Measurements from ENCODE around the gene FLOT2.
A peak's percentile ranks its signal among the peaks of the same experiment; 100 is the strongest.

The FLOT2 gene

GRCh38 chr17:28929787-28930186 lies 32.3 kb upstream of the FLOT2 start:
- H3K27ac Mint-ChIP-seq = peak overlapping the region; percentile 91 to 95
- H3K4me3 Mint-ChIP-seq = no peak overlapping the region
- H3K27me3 Mint-ChIP-seq = no peaks in the 10 kb centered on the region
- H3K4me1 Mint-ChIP-seq (ENCODE audit: low read depth in 2 of 2) = peaks cover 45 to 54% of the 10 kb centered on the region in 2 donors
- ATAC-seq (replicated peaks) (no peak), DNase-seq (no peak)
- H3K9me3 Mint-ChIP-seq = no peaks in the 10 kb centered on the region
- peaks cover 39% of the 10 kb centered on the region for H3K36me3 Mint-ChIP-seq (ENCODE audit: insufficient read depth)

- Mint-ChIP-seq H3K9me3 (no peaks in the 10 kb centered on the region), H3K4me1 (ENCODE audit: low read depth in 2 of 2) (peaks cover 49% of the 10 kb centered on the region in 2 donors), H3K27ac (peak overlapping the region; percentile 95 to 98), H3K36me3 (ENCODE audit: insufficient read depth) (peaks cover 44% of the 10 kb centered on the region), H3K4me3 (peak overlapping the region in 1 of 2 donors; percentile 2), H3K27me3 (no peaks in the 10 kb centered on the region)
- ATAC-seq (replicated peaks) (no peak), DNase-seq (no peak)
Observed at GRCh38 chr17:28928061-28928460, 30.5 kb upstream of the FLOT2 start.

- Mint-ChIP-seq H3K27ac (peak overlapping the region; percentile 95 to 98), H3K9me3 (no peaks in the 10 kb centered on the region), H3K36me3 (ENCODE audit: insufficient read depth) (peaks cover 49% of the 10 kb centered on the region), H3K4me1 (ENCODE audit: low read depth in 2 of 2) (peaks cover 49 to 50% of the 10 kb centered on the region in 2 donors), H3K4me3 (peak overlapping the region; percentile 61 to 75), H3K27me3 (no peaks in the 10 kb centered on the region)
- no peak for ATAC-seq (replicated peaks)
- no peak for DNase-seq
Observed at GRCh38 chr17:28926786-28927185, 29.3 kb upstream of the FLOT2 start.

- ATAC-seq (replicated peaks) (no peak), DNase-seq (no peak)
- Mint-ChIP-seq H3K27me3 (no peaks in the 10 kb centered on the region), H3K36me3 (ENCODE audit: insufficient read depth) (peaks cover 53% of the 10 kb centered on the region), H3K9me3 (no peaks in the 10 kb centered on the region), H3K4me3 (peak overlapping the region; percentile 61 to 75), H3K4me1 (ENCODE audit: low read depth in 2 of 2) (peaks cover 45 to 52% of the 10 kb centered on the region in 2 donors), H3K27ac (peak overlapping the region; percentile 95 to 98)
Observed at GRCh38 chr17:28926366-28926765, 28.8 kb upstream of the FLOT2 start.

- Mint-ChIP-seq H3K27ac (peak overlapping the region; percentile 95 to 98), H3K4me3 (peak overlapping the region; percentile 61 to 75), H3K9me3 (no peaks in the 10 kb centered on the region), H3K36me3 (ENCODE audit: insufficient read depth) (peaks cover 57% of the 10 kb centered on the region), H3K4me1 (ENCODE audit: low read depth in 2 of 2) (peaks cover 45 to 52% of the 10 kb centered on the region in 2 donors), H3K27me3 (no peaks in the 10 kb centered on the region)
- ATAC-seq (replicated peaks) (peak; percentile 96), DNase-seq (peak; percentile 48 to 57 (median 53))
Observed at GRCh38 chr17:28925912-28926365, 28.4 kb upstream of the FLOT2 start.

- Mint-ChIP-seq H3K4me3 (no peak overlapping the region), H3K27me3 (no peaks in the 10 kb centered on the region), H3K9me3 (no peaks in the 10 kb centered on the region), H3K36me3 (ENCODE audit: insufficient read depth) (peaks cover 92% of the 10 kb centered on the region), H3K27ac (peak overlapping the region in 1 of 2 donors; percentile 74), H3K4me1 (ENCODE audit: low read depth in 2 of 2) (peaks cover 14 to 21% of the 10 kb centered on the region in 2 donors)
- ATAC-seq (replicated peaks) (no peak), DNase-seq (no peak)
Observed at GRCh38 chr17:28920201-28920600, 22.7 kb upstream of the FLOT2 start.

- H3K27me3 Mint-ChIP-seq = no peaks in the 10 kb centered on the region
- DNase-seq (no peak), ATAC-seq (replicated peaks) (no peak)
- H3K9me3 Mint-ChIP-seq = no peaks in the 10 kb centered on the region
- peaks cover 7 to 9% of the 10 kb centered on the region in 2 donors for H3K4me1 Mint-ChIP-seq (ENCODE audit: low read depth in 2 of 2)
- peak overlapping the region in 1 of 2 donors; percentile 23 for H3K27ac Mint-ChIP-seq
- peaks cover 97% of the 10 kb centered on the region for H3K36me3 Mint-ChIP-seq (ENCODE audit: insufficient read depth)
- no peak overlapping the region for H3K4me3 Mint-ChIP-seq
Observed at GRCh38 chr17:28918295-28918694, 20.8 kb upstream of the FLOT2 start.

GRCh38 chr17:28917465-28917864 lies 19.9 kb upstream of the FLOT2 start:
- no peak overlapping the region for H3K4me3 Mint-ChIP-seq
- peaks cover 97% of the 10 kb centered on the region for H3K36me3 Mint-ChIP-seq (ENCODE audit: insufficient read depth)
- no peaks in the 10 kb centered on the region for H3K27me3 Mint-ChIP-seq
- peak overlapping the region; percentile 23 to 68 for H3K27ac Mint-ChIP-seq
- no peaks in the 10 kb centered on the region for H3K9me3 Mint-ChIP-seq
- DNase-seq = no peak
- peaks cover 7 to 8% of the 10 kb centered on the region in 2 donors for H3K4me1 Mint-ChIP-seq (ENCODE audit: low read depth in 2 of 2)
- ATAC-seq (replicated peaks) = no peak

- Mint-ChIP-seq H3K9me3 (no peaks in the 10 kb centered on the region), H3K4me3 (no peak overlapping the region), H3K4me1 (ENCODE audit: low read depth in 2 of 2) (peaks cover 7 to 8% of the 10 kb centered on the region in 2 donors), H3K27me3 (no peaks in the 10 kb centered on the region), H3K27ac (peak overlapping the region in 1 of 2 donors; percentile 68), H3K36me3 (ENCODE audit: insufficient read depth) (peaks cover 97% of the 10 kb centered on the region)
- DNase-seq = no peak
- no peak for ATAC-seq (replicated peaks)
Observed at GRCh38 chr17:28917029-28917428, 19.5 kb upstream of the FLOT2 start.

- Mint-ChIP-seq H3K4me1 (ENCODE audit: low read depth in 2 of 2) (peaks cover 4 to 7% of the 10 kb centered on the region in 2 donors), H3K9me3 (no peaks in the 10 kb centered on the region), H3K36me3 (ENCODE audit: insufficient read depth) (peaks cover 97% of the 10 kb centered on the region), H3K27ac (peak overlapping the region; percentile 17 to 60), H3K4me3 (no peak overlapping the region), H3K27me3 (no peaks in the 10 kb centered on the region)
- ATAC-seq (replicated peaks) = peak; percentile 79
- peak in 1 of 3 experiments; percentile 26 for DNase-seq
Observed at GRCh38 chr17:28916302-28916934, 18.9 kb upstream of the FLOT2 start.

GRCh38 chr17:28912938-28913333 lies 15.4 kb upstream of the FLOT2 start:
- Mint-ChIP-seq H3K4me1 (ENCODE audit: low read depth in 2 of 2) (peaks cover 4 to 7% of the 10 kb centered on the region in 2 donors), H3K27me3 (no peaks in the 10 kb centered on the region), H3K36me3 (ENCODE audit: insufficient read depth) (peaks cover 89% of the 10 kb centered on the region)

GRCh38 chr17:28912281-28912937 lies 14.9 kb upstream of the FLOT2 start:
- Mint-ChIP-seq H3K27ac (peak overlapping the region; percentile 62 to 79), H3K4me3 (no peak overlapping the region), H3K9me3 (no peaks in the 10 kb centered on the region), H3K27me3 (no peaks in the 10 kb centered on the region), H3K4me1 (ENCODE audit: low read depth in 2 of 2) (peaks cover 4 to 7% of the 10 kb centered on the region in 2 donors), H3K36me3 (ENCODE audit: insufficient read depth) (peaks cover 86% of the 10 kb centered on the region)
- ATAC-seq (replicated peaks) = peak; percentile 50
- no peak for DNase-seq

More at GRCh38 chr17:28912938-28913333, 15.4 kb upstream of the FLOT2 start:
- H3K9me3 Mint-ChIP-seq = no peaks in the 10 kb centered on the region
- peak overlapping the region; percentile 62 to 79 for H3K27ac Mint-ChIP-seq
- H3K4me3 Mint-ChIP-seq = no peak overlapping the region
- no peak for ATAC-seq (replicated peaks)
- no peak for DNase-seq

GRCh38 chr17:28911411-28912045 lies 14.0 kb upstream of the FLOT2 start:
- Mint-ChIP-seq H3K27me3 (no peaks in the 10 kb centered on the region), H3K36me3 (ENCODE audit: insufficient read depth) (peaks cover 86% of the 10 kb centered on the region), H3K4me3 (no peak overlapping the region), H3K4me1 (ENCODE audit: low read depth in 2 of 2) (peaks cover 4 to 7% of the 10 kb centered on the region in 2 donors), H3K9me3 (no peaks in the 10 kb centered on the region), H3K27ac (peak overlapping the region; percentile 62 to 79)
- ATAC-seq (replicated peaks) = no peak
- DNase-seq = no peak
